HEK293 (cell line): ENCODE results near the gene MRGPRD.

Source experiments
- ZFP69B ChIP-seq: fragments of 450-650 bp; formaldehyde crosslinking; IDR thresholded peaks from 2 replicates; pipeline ENCODE4 v1.5.1; 2016; ENCODE audit warnings: missing biosample characterization, missing genetic modification characterization
- ZNF274 ChIP-seq, 2 experiments: fragments of 200-500 bp in 1 of 2; fragments of 450-650 bp in 1 of 2; sonication (Bioruptor generic) in 1 of 2; formaldehyde crosslinking in 1 of 2; IDR thresholded peaks; 2 replicates each; pipeline versions ENCODE4 v1.5.1 to v1.6.1; 2014 to 2016; ENCODE audit warnings: borderline replicate concordance in 1 of 2, inconsistent platforms in 1 of 2, low read length in 1 of 2, missing biosample characterization in 1 of 2, missing genetic modification characterization in 1 of 2
- ZNF292 ChIP-seq: fragments of 450-650 bp; formaldehyde crosslinking; IDR thresholded peaks from 2 replicates; pipeline ENCODE4 v1.5.1; 2016; ENCODE audit warnings: low read depth, missing biosample characterization, missing genetic modification characterization, borderline replicate concordance
- ZNF843 ChIP-seq: fragments of 450-650 bp; formaldehyde crosslinking; IDR thresholded peaks from 2 replicates; pipeline ENCODE4 v1.5.1; 2016; ENCODE audit warnings: missing biosample characterization, missing genetic modification characterization
- TF ChIP-seq, protein P1 (sequence below): fragments of 450-650 bp; formaldehyde crosslinking; IDR thresholded peaks from 2 replicates; pipeline ENCODE4 v1.5.1; 2016; ENCODE audit warnings: missing biosample characterization, missing genetic modification characterization

DNA sequence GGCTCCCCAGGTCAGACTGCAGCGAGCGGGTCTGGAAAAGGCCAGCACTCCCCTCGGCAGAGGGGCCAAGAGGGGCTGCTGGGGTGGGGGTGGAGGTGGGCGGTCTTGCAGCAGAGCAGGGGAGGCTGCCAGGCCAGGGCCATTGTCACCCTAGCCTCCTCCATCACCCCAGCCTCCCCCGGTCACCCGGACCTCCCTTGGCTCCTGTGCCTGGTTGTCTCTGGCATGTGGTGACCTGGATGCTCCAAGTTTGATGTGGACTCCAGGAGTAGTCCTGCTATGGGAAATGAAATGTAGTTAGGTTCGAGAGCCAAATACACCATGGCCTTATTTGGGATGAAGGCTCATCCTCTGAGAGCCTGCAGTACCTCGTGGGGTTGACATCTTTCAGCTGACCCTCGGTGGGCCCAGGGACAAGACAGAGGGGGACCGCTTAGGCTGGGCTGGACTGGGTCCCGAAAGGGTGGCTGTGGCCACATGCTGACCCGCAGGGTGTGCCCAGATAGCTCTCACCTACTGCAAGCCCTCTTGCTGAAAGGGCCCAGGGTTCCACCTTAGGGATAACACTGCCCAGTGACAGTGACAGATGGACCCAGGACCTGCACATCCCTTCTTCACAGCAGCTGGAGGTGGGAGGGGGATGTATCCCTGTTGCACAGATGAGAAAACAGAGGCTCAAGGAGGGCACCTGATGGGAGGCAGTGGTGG is 24.1 kb downstream of the MRGPRD start:
- no peak for TF ChIP-seq ZNF843 (tag by site-specific recombination)
- no peak for TF ChIP-seq ZFP69B (tag by site-specific recombination)
- TF ChIP-seq ZNF292 (tag by site-specific recombination) = no peak
- no peak for TF ChIP-seq ZNF274 (IDR thresholded peaks at IDR 0.05; ENCODE audit: low read length)
- no peak for TF ChIP-seq ZNF274 (tag by site-specific recombination; IDR thresholded peaks at IDR 0.05; ENCODE audit: borderline replicate concordance)
- TF ChIP-seq, protein P1, sequence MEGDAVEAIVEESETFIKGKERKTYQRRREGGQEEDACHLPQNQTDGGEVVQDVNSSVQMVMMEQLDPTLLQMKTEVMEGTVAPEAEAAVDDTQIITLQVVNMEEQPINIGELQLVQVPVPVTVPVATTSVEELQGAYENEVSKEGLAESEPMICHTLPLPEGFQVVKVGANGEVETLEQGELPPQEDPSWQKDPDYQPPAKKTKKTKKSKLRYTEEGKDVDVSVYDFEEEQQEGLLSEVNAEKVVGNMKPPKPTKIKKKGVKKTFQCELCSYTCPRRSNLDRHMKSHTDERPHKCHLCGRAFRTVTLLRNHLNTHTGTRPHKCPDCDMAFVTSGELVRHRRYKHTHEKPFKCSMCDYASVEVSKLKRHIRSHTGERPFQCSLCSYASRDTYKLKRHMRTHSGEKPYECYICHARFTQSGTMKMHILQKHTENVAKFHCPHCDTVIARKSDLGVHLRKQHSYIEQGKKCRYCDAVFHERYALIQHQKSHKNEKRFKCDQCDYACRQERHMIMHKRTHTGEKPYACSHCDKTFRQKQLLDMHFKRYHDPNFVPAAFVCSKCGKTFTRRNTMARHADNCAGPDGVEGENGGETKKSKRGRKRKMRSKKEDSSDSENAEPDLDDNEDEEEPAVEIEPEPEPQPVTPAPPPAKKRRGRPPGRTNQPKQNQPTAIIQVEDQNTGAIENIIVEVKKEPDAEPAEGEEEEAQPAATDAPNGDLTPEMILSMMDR (tag by site-specific recombination) = no peak
